Prostate gland (tissue), 2 donors: Measurements from ENCODE around the gene PKHD1.

Experiments used
- POLR2A ChIP-seq: fragments of 450-650 bp; IDR thresholded peaks from one replicate; pipeline ENCODE4 v1.6.1; 2016; ENCODE audit warnings: antibody characterized with exemption, mild to moderate bottlenecking
- POLR2AphosphoS5 ChIP-seq: sonication (generic); formaldehyde crosslinking; IDR thresholded peaks from one replicate; pipeline ENCODE4 v1.6.1; 2017; ENCODE audit warnings: antibody characterized with exemption
- TF ChIP-seq, protein P1 (sequence below), 4 experiments: fragments of 200-600 bp in 2 of 4; fragments of 450-650 bp in 2 of 4; sonication (generic) in 2 of 4; IDR thresholded peaks; 1 replicate in 3 of 4; 2 replicates in 1 of 4; pipeline ENCODE4 v1.5.1; 2016 to 2019; ENCODE audit warnings: antibody characterized with exemption in 4 of 4, mild to moderate bottlenecking in 2 of 4, moderate library complexity in 2 of 4

DNA sequence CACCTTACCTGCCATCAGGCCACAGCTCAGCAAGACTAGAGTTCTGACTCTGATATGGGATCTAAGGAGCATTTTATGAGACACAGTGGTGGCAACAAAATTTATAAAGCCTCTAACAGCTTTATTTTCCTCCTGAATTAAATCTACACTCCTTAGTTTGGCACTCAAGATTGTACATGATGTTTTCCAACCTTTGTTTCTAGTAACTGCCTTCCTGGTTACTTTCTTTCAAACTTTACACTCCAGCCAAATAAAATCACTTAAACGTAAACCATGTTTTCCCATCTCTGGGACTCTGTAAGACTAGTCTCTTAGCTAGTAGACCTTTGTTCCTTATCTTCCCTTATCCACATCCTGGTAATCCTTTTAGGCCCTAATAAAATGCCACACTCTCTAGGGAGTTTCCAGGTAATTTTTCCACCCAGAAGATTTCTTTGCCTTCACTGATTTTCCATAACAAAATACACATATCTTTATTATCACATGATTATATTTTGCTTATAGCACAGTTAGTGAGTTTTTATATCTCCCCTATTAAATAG, 92.1 kb downstream of the PKHD1 start:
- TF ChIP-seq POLR2AphosphoS5 (no peak), POLR2A (no peak)
- TF ChIP-seq, protein P1, sequence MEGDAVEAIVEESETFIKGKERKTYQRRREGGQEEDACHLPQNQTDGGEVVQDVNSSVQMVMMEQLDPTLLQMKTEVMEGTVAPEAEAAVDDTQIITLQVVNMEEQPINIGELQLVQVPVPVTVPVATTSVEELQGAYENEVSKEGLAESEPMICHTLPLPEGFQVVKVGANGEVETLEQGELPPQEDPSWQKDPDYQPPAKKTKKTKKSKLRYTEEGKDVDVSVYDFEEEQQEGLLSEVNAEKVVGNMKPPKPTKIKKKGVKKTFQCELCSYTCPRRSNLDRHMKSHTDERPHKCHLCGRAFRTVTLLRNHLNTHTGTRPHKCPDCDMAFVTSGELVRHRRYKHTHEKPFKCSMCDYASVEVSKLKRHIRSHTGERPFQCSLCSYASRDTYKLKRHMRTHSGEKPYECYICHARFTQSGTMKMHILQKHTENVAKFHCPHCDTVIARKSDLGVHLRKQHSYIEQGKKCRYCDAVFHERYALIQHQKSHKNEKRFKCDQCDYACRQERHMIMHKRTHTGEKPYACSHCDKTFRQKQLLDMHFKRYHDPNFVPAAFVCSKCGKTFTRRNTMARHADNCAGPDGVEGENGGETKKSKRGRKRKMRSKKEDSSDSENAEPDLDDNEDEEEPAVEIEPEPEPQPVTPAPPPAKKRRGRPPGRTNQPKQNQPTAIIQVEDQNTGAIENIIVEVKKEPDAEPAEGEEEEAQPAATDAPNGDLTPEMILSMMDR (IDR thresholded peaks at IDR 0.05) = no peak
